Spleen (tissue), 11 donors: ENCODE data around the gene ADIPOR2. TPM values are rescaled to one million over a fixed set of nuclear protein-coding genes. Genes with fewer than 3 reads are reported as not detected.

Experiments used
- DNase-seq: peaks from one replicate; pipeline ENCODE4 v3.0.0-alpha.2; 2020
- H3K27ac ChIP-seq, 8 donors: fragments of 200-600 bp; sonication (generic) in 7 of 8; 1 replicate in 4 of 8; 2 replicates in 4 of 8; pipeline versions ENCODE4 v1.5.0 to v1.8.0; 2016 to 2021; ENCODE audit warnings: inconsistent platforms in 4 of 8, mild to moderate bottlenecking in 4 of 8, moderate library complexity in 1 of 8
- H3K27me3 ChIP-seq, 7 donors: fragments of 200-600 bp; sonication (generic) in 6 of 7; replicated peaks in 1 of 7; 1 replicate in 4 of 7; 2 replicates in 3 of 7; pipeline versions ENCODE4 v1.5.0 to v1.8.0; 2016 to 2021; ENCODE audit warnings: inconsistent platforms in 3 of 7, mild to moderate bottlenecking in 1 of 7
- H3K36me3 ChIP-seq, 6 donors: fragments of 200-600 bp; sonication (generic) in 5 of 6; 1 replicate in 4 of 6; 2 replicates in 2 of 6; pipeline versions ENCODE4 v1.5.0 to v1.8.0; 2016 to 2021; ENCODE audit warnings: inconsistent platforms in 2 of 6
- H3K4me1 ChIP-seq, 6 donors: fragments of 200-600 bp; sonication (generic) in 5 of 6; 1 replicate in 3 of 6; 2 replicates in 3 of 6; pipeline versions ENCODE4 v1.5.0 to v1.8.0; 2016 to 2021; ENCODE audit warnings: inconsistent platforms in 3 of 6
- H3K4me3 ChIP-seq, 8 donors: fragments of 200-600 bp; sonication (generic) in 7 of 8; 1 replicate in 4 of 8; 2 replicates in 4 of 8; pipeline versions ENCODE4 v1.5.0 to v1.8.0; 2016 to 2021; ENCODE audit warnings: inconsistent platforms in 4 of 8, mild to moderate bottlenecking in 4 of 8, moderate library complexity in 2 of 8
- H3K9me3 ChIP-seq, 8 donors: fragments of 200-600 bp; sonication (generic) in 7 of 8; 1 replicate in 4 of 8; 2 replicates in 4 of 8; pipeline versions ENCODE4 v1.5.0 to v1.8.0; 2016 to 2021; ENCODE audit warnings: inconsistent platforms in 4 of 8
- POLR2A ChIP-seq, 3 donors: fragments of 450-650 bp; IDR thresholded peaks; one replicate each; pipeline ENCODE4 v1.5.1; 2017; ENCODE audit warnings: antibody characterized with exemption in 3 of 3, mild to moderate bottlenecking in 1 of 3
- POLR2AphosphoS5 ChIP-seq, 3 donors: sonication (generic); formaldehyde crosslinking; IDR thresholded peaks; one replicate each; pipeline ENCODE4 v1.5.1; 2017; ENCODE audit warnings: antibody characterized with exemption in 3 of 3
- WGBS, 5 donors: extraction: QIAGEN DNeasy Blood & Tissue Kit in 3 of 5; methylation state at CpG; one replicate each; pipeline versions ENCODE4 v1.1.5 to v1.1.7; 2013 to 2018; 5-methylcytosine and 5-hydroxymethylcytosine counted together
- intact Hi-C: fragments of 100-400 bp; cut with DNase I; formaldehyde crosslinking; loops from one replicate; pipeline ENCODE4 v1.15.0; 2023; ENCODE audit warnings: low total_unique reads
- polyA plus RNA-seq, 3 donors: library from polyadenylated mRNA; stranded (reverse); fragments of 200-250 nt; gene quantifications; one replicate each; pipeline ENCODE4 v1.2.1, GENCODE V29; 2013
- total RNA-seq, 7 donors: library from RNA; depleted of rRNA in 3 of 7; stranded (reverse); fragments of >200 nt in 3 of 7; fragmentation: NEBNext Ultra II Directional in 4 of 7; extraction: Animal tissue kit (Norgen Biotek cat#: 25700) in 4 of 7; gene quantifications; one replicate each; pipeline versions ENCODE4 v1.1.0 to v1.2.1, GENCODE V29; 2016 to 2021
- TF ChIP-seq, protein P1 (sequence below), 11 experiments: fragments of 200-600 bp in 7 of 11; fragments of 450-650 bp in 4 of 11; sonication (generic) in 4 of 11; IDR thresholded peaks in 8 of 11; conservative IDR thresholded peaks in 3 of 11; 1 replicate in 7 of 11; 2 replicates in 4 of 11; pipeline versions ENCODE4 v1.4.0 to v1.8.0; 2016 to 2021; ENCODE audit warnings: antibody characterized with exemption in 11 of 11, inconsistent platforms in 4 of 11, mild to moderate bottlenecking in 1 of 11
- donor health status: healthy with polysubstance abuse.
- donor health status: DM: no; HTN: no; CAD: no; lungs with moderate emphysema.
- donor health status: DM: no; HTN: no; CAD: no.
- donor health status: Bipolar disorder and iron deficiency.
- donor health status: healthy.
- donor health status: DM: no; HTN: no; CAD: no.
- donor health status: DM: yes; HTN: yes; CAD: no.

ADIPOR2 gene
- total and polyA plus RNA-seq, 10 donors = 12.9 to 43.7 (median 38.8) TPM

DNA sequence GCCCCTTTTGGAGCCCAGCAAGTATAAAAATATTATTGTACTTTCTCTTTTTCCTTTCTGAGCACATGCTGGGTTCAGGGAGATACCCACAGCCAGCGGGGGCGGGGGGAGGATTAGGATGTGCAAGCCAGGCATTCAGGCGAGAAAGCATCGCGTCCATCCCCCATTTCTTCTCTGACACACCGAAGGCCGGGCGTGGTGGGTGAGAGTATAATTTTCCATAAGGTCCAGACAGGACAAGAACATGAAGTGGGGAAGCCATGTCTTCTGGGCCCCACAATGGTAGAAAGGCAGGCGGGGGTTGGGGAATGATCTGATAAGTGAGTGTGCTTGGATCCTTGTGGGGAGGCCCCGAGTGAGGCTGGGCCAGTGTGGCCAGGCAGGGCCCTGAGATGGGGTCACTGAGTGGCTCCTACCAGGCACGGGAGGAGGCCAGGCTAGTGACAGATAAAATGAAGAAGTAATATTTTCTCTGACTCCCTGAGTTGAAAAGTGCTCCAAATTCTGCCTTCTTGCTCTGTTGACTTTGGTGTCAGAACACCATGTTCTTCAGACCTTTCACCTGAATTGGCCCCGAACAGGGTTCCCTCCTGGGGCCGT lies 118.8 kb downstream of the ADIPOR2 start:
- intact Hi-C loops = no loop called here
- whole genome bisulfite sequencing, 5 donors = 88 to 93% (median 92%) methylated on average over 13 of the region's 13 CpGs
- Histone ChIP-seq H3K27me3 (no peaks in the 10 kb centered on the region), H3K27ac (peak overlapping the region in 3 of 8 donors; percentile 23 to 92 (median 28)), H3K36me3 (no peaks in the 10 kb centered on the region), H3K4me1 (peaks cover 6 to 79% (median 39%) of the 10 kb centered on the region in 6 donors), H3K9me3 (no peaks in the 10 kb centered on the region), H3K4me3 (no peak overlapping the region)
- TF ChIP-seq POLR2AphosphoS5 (IDR thresholded peaks at IDR 0.05) = no peak
- TF ChIP-seq POLR2A (IDR thresholded peaks at IDR 0.05) = no peak
- TF ChIP-seq, protein P1, sequence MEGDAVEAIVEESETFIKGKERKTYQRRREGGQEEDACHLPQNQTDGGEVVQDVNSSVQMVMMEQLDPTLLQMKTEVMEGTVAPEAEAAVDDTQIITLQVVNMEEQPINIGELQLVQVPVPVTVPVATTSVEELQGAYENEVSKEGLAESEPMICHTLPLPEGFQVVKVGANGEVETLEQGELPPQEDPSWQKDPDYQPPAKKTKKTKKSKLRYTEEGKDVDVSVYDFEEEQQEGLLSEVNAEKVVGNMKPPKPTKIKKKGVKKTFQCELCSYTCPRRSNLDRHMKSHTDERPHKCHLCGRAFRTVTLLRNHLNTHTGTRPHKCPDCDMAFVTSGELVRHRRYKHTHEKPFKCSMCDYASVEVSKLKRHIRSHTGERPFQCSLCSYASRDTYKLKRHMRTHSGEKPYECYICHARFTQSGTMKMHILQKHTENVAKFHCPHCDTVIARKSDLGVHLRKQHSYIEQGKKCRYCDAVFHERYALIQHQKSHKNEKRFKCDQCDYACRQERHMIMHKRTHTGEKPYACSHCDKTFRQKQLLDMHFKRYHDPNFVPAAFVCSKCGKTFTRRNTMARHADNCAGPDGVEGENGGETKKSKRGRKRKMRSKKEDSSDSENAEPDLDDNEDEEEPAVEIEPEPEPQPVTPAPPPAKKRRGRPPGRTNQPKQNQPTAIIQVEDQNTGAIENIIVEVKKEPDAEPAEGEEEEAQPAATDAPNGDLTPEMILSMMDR (IDR thresholded peaks at IDR 0.05 in 8 of 11, conservative IDR thresholded peaks at IDR 0.05 in 3 of 11) = no peak
- DNase-seq = peak; percentile 61

DNA sequence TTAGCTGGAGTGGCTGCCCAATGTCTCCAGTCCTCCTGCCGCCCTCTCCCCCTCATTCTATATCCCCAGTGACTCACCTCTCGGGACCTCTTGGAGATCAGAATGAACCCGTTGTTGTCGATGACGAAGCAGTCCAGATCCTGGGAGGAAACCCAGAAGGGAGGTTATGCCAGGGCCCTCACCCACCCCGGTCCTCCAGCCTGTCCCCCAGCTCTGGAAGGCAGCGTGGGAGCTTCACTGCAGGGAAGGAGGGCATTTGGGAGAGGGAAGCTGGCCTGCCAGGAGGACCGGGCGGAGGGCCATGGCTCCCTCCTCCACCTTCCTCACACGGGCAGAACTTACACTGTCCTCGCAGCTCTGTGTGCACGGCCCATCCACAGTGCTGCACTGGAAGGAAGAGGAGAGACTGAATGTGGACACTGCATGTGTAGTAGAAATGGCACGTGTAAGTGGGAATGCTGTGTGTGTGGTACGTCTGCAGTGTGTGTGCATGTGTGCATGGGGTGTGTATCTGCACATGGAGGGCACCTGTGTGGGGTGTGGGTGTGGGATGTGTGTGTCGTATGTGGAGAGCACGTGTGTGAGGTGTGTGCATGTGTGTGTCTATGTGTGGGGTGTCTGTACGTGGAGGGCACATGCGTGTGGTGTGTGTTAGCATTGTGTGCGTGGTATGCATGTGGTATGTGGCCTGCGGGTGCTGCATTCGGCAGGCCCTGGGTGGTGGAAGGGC lies 119.5 kb downstream of the ADIPOR2 start:
- intact Hi-C loops = no loop called here
- no peak overlapping the region for H3K4me3 ChIP-seq
- peak; percentile 72 for DNase-seq
- WGBS, 5 donors = 87 to 93% (median 91%) methylated on average over 20 to 21 of the region's 21 CpGs
- TF ChIP-seq POLR2A (IDR thresholded peaks at IDR 0.05) = no peak
- H3K9me3 ChIP-seq = no peaks in the 10 kb centered on the region
- peak overlapping the region in 3 of 8 donors; percentile 23 to 92 (median 28) for H3K27ac ChIP-seq
- H3K27me3 ChIP-seq = no peaks in the 10 kb centered on the region
- H3K36me3 ChIP-seq = no peaks in the 10 kb centered on the region
- peaks cover 5 to 72% (median 35%) of the 10 kb centered on the region in 6 donors for H3K4me1 ChIP-seq

DNA sequence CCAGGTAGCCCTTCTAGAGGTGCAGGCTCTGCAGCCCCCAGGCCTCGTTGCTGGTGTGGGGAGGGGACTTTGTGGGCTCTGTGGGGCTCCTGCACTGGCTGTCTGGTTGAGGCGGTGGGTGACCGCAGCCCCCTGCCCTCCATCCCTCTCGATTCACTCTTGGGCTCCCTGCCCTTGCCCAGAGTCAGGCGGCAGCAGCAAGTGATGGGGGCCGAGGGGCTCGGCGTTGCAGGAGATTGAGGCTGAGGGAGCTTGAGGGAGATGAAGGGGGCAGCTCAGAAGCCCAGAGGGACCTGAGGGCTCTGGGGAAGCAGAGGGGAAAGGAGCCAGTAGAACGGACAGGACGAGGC lies 120.0 kb downstream of the ADIPOR2 start:
- no peak for DNase-seq
- WGBS, 5 donors = 86 to 99% (median 92%) methylated on average over 9 to 10 of the region's 10 CpGs
- H3K4me3 ChIP-seq = no peak overlapping the region
- H3K27me3 ChIP-seq = no peaks in the 10 kb centered on the region
- TF ChIP-seq, protein P1 (IDR thresholded peaks at IDR 0.05 in 8 of 11, conservative IDR thresholded peaks at IDR 0.05 in 3 of 11) = no peak
- no peak for TF ChIP-seq POLR2AphosphoS5 (IDR thresholded peaks at IDR 0.05)
- no peak for TF ChIP-seq POLR2A (IDR thresholded peaks at IDR 0.05)
- H3K27ac ChIP-seq = peak overlapping the region in 3 of 8 donors; percentile 89 to 92 (median 90)
- H3K36me3 ChIP-seq = no peaks in the 10 kb centered on the region
- no peaks in the 10 kb centered on the region for H3K9me3 ChIP-seq
- peaks cover 5 to 68% (median 33%) of the 10 kb centered on the region in 6 donors for H3K4me1 ChIP-seq
- intact Hi-C loops = no loop called here

DNA sequence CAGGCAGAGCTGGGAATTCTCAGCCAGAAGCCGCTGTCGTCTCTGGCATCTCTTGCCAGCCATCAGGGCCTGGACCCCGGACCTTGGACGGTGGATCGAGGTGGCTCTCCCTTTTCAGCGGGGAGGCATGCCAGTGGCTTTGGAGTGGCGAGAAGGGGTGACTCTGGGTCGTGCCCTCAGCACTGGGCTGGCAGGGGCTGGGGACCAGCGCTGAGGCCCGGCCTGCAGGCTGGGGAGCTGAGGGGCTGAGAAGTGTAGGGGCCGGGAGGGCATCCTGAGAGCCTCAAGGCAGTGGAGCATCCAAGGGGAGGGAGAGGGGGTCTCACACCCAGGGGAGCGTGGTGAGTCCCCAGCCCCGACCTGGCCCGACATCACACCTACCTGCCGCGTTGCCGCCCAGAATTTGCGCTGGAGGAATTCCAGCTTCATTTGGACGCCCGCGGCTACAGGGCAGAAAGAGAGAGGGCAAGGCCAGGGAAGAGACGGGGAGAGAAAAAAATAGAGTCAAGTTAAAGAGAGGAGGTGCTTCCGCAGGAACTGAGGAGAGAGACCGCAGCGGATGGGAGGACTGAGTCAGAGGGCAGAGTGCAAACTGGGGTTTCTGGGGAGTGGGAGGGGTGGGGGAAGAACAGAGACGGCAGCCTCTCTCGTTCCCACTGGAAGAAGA lies 120.5 kb downstream of the ADIPOR2 start:
- no peaks in the 10 kb centered on the region for H3K36me3 ChIP-seq
- H3K4me1 ChIP-seq = peaks cover 5 to 63% (median 33%) of the 10 kb centered on the region in 6 donors
- intact Hi-C loops = no loop called here
- peak overlapping the region in 1 of 8 donors; percentile 16 for H3K4me3 ChIP-seq
- no peaks in the 10 kb centered on the region for H3K9me3 ChIP-seq
- TF ChIP-seq, protein P1 (IDR thresholded peaks at IDR 0.05 in 8 of 11, conservative IDR thresholded peaks at IDR 0.05 in 3 of 11) = no peak
- TF ChIP-seq POLR2AphosphoS5 (IDR thresholded peaks at IDR 0.05) = peak in 1 of 3 donors; percentile 51
- 65 to 81% (median 75%) methylated on average over 27 of the region's 27 CpGs for WGBS, 5 donors
- DNase-seq = peak; percentile 78
- peaks cover 0 to 3% (median 0%) of the 10 kb centered on the region in 7 donors for H3K27me3 ChIP-seq
- peak overlapping the region in 7 of 8 donors; percentile 78 to 92 (median 82) for H3K27ac ChIP-seq
